HG02885 (cell line): ENCODE results near the gene LY6G6D.

Experiments
- ATAC-seq: cut with Tn5 transposase; IDR thresholded peaks from one replicate; pipeline ENCODE4 v1.9.1; 2021; ENCODE audit warnings: mild to moderate bottlenecking; ENCODE audit not compliant: unreplicated experiment, poor library complexity

LY6G6D gene

DNA sequence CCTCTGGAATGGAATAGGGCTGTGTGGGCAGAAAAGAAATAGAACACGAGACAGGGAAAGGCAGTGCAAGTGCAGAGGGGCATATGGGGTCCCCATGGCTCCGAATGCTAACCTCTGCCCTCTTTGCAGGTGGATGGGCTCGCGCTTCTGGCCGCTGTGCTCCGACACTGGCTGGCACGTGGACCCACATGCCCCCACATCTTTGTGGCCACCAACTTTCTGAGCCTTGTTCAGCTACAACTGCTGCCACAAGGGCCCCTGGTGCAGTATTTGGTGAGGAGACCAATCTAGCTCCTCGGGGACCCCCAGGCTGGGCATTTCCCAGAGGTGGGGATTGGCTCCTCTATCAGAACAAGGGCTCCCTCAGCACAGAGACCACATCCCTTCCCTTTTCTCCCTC is 46.2 kb downstream of the LY6G6D start:
- ATAC-seq = no peak

DNA sequence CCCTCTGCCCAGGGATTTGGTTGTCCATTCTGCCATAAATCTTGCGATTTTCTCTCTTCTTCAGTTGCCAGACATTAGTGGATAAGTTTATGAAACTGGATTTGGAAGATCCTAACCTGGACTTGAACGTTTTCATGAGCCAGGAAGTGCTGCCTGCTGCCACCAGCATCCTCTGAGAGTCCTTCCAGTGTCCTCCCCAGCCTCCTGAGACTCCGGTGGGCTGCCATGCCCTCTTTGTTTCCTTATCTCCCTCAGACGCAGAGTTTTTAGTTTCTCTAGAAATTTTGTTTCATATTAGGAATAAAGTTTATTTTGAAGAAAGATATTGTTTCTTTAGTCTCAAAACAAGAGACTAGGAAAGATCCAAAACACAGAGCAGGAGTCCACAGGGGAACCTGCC is 47.2 kb downstream of the LY6G6D start, which contains the start of gene SAPCD1:
SAPCD1 (plus strand) TSS at position 301 of the 400 bp plus-strand sequence. CDS start 399 bp downstream, outside the sequence.
- ATAC-seq = no peak

DNA sequence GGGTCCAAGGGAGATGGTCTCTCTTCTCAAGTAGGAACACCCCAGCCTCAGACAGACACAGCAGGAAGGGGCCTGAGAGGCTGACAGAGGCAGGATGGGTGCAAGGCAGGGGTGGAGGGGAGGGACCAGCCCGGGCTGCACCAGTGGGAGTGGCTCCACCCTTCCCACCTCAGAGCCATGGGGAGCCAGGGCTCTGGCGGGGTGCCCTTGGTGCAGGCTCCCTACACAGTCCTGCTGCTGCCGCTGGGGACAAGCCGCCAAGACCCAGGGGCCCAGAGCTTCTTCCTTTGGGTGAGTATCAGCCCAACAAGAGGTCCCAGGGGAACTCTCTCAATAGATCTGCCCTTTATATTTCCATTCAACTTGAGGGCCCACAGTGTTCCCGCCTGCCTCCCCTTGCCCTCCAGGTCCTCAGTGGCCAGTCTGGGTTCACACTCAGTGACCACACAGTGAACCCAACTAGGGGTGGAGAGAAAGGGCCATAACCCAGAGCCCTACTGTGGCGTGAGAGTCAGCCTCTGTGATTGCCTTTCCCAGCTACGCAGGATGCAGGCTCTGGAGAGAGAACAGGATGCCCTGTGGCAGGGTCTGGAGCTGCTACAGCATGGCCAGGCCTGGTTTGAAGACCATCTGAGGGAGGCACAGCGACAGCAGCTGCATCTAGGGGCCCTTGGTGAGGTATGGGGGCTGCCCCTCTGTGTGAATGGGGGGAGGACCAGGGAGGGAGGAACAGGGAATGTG is 47.9 kb downstream of the LY6G6D start:
- no peak for ATAC-seq

DNA sequence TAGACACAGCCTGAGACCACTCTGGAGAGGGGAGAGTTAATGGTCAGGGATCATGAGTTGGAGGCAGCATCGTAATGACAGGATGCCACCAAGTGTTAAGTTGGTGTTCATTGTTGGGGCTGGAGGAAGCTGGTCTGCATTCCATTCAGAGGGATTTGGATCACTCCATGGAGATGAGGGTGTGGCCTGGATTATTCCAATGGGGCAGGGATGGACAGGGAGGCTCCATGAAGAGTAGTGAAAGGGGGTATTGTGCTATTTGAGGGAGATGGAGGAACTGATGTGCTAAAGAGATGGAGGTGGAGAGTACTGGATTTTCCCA is 48.4 kb downstream of the LY6G6D start:
- ATAC-seq = no peak

DNA sequence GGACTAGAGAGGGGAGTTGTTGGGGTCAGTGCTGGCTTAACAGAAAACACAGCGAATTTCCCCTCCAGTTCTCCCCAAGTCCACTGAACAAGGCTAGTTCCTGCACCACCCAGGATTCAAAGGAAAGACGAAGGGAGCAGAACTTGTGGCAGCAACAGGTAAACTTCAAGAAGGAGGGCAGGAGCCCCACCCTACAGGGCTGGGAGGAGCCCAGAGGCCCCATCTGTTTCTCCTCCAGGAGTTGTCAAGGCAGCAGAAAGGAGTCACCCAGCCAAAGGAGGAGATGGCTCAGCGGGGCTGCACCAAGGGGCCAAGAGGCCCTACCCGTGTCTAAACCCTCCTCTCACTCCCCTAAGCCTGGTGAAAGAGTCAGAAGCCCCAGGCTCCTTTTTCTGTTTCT is 49.0 kb downstream of the LY6G6D start:
- ATAC-seq = no peak

GRCh38 chr6:31765559-31765909 is 50.4 kb downstream of the LY6G6D start:
- no peak for ATAC-seq

DNA sequence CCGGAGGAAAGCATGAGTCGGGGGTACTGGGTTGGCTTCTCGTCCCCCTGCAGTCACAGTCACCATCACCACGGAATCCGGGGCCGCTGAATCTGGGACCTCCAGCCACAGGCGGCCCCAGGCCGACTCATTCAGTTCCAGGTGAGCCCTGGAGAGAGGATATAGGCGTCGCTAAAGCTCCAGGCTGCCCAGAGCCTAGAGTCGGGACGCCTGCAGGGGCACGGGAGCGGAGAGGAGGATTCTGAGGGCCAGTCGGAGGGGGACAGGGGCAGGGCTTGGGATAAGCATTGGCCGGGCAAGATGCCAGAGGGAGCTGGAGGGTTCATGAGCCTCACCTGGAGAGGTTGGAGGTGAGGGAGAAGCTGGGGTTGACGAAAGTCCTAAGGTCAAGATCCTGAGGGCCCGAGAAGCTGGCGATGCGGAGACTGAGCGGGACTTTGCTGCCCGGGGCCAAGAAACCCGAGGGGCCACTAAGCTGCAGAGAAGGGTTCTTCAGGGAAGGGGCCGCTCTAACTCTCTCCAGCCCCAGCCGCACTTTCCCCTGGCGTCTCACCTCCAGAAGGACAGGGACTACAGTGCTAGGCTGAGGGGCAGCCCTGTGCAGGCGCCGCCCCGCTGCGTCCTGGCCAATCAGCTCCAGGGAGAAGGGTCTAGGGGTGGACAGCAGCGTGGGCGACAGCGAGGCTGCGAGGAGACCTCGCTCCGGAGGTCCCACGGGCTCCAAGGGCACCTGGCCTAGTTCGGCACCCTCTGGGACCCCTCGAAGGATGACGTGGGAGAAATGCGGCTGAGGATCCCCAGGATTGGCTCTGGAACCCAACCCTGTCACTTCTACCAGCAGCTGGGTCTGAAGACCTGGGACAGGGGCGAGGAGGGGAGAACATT is 51.0 kb downstream of the LY6G6D start:
- no peak for ATAC-seq

DNA sequence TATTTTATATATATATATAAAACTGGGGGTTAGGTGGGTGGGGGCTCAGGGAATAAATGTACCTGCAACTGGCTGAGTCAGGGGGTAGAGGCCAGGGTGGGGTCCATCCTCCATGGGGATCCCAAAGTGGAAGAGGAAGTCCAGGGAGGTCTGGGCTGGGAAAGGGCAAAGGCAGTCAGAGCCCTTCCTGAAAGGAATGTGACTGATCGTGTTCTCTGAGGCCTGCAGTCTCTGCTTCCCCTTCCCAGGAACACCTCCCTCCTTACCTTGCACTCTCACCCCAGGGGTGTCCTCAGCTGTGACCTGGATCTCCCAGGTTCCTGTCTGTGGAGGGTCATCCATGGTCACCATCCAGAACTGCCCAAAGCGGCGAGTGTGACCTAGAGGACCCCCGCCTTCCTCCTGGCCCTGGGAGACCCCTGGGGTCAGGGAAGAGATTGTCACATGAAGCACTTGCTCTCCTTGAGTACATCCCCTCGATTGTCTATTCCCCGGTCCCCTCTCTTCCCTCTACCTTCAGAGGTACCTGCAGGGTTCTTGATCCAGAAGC is 52.0 kb downstream of the LY6G6D start:
- ATAC-seq = no peak
